HepG2 (cell line): ENCODE results near the gene C22orf39. TPM values are rescaled to one million over a fixed set of nuclear protein-coding genes. Genes with fewer than 3 reads are reported as not detected.

ENCODE experiments used
- DBP ChIP-seq: sonication (generic); formaldehyde crosslinking; IDR thresholded peaks from 2 replicates; pipeline ENCODE4 v1.4.0; 2020; ENCODE audit warnings: missing genetic modification reagents; ENCODE audit errors: not compliant biosample characterization
- ETV6 ChIP-seq: sonication (generic); formaldehyde crosslinking; conservative IDR thresholded peaks from 2 replicates; pipeline ENCODE4 v1.4.0; 2020; ENCODE audit warnings: missing genetic modification reagents
- GTF3A ChIP-seq: sonication (generic); formaldehyde crosslinking; conservative IDR thresholded peaks from 2 replicates; pipeline ENCODE4 v1.4.0; 2020; ENCODE audit warnings: mild to moderate bottlenecking, missing genetic modification reagents
- HOMEZ ChIP-seq: IDR thresholded peaks from 2 replicates; pipeline ENCODE4 v1.6.1; 2016; ENCODE audit warnings: low read depth
- KLF6 ChIP-seq: IDR thresholded peaks from 2 replicates; pipeline ENCODE4 v1.8.0; 2016; ENCODE audit warnings: missing biosample characterization, missing genetic modification reagents
- MLLT10 ChIP-seq: sonication (generic); formaldehyde crosslinking; IDR thresholded peaks from 2 replicates; pipeline ENCODE4 v1.4.0; 2020; ENCODE audit warnings: missing genetic modification reagents
- NAIF1 ChIP-seq: sonication (generic); formaldehyde crosslinking; IDR thresholded peaks from 2 replicates; pipeline ENCODE4 v1.5.0; 2020; ENCODE audit warnings: mild to moderate bottlenecking, missing genetic modification reagents, borderline replicate concordance
- TBX2 ChIP-seq: sonication (generic); formaldehyde crosslinking; IDR thresholded peaks from 2 replicates; pipeline ENCODE4 v1.5.0; 2020; ENCODE audit warnings: missing genetic modification reagents, mild to moderate bottlenecking, borderline replicate concordance
- THAP8 ChIP-seq: sonication (generic); formaldehyde crosslinking; IDR thresholded peaks from 2 replicates; pipeline ENCODE4 v1.5.1; 2020; ENCODE audit warnings: missing genetic modification reagents, mild to moderate bottlenecking, borderline replicate concordance
- YEATS4 ChIP-seq: sonication (generic); formaldehyde crosslinking; IDR thresholded peaks from 2 replicates; pipeline ENCODE4 v1.4.0; 2020; ENCODE audit warnings: missing genetic modification reagents, borderline replicate concordance
- ZNF205 ChIP-seq: IDR thresholded peaks from 2 replicates; pipeline ENCODE4 v1.6.1; 2018; ENCODE audit warnings: missing biosample characterization, missing genetic modification reagents
- ZNF225 ChIP-seq: sonication (generic); formaldehyde crosslinking; IDR thresholded peaks from 2 replicates; pipeline ENCODE4 v1.4.0; 2020; ENCODE audit warnings: mild to moderate bottlenecking, missing genetic modification reagents
- ZNF30 ChIP-seq: sonication (generic); formaldehyde crosslinking; IDR thresholded peaks from 2 replicates; pipeline ENCODE4 v1.5.0; 2020; ENCODE audit warnings: mild to moderate bottlenecking, missing genetic modification reagents
- ZNF335 ChIP-seq: sonication (generic); formaldehyde crosslinking; IDR thresholded peaks from 2 replicates; pipeline ENCODE4 v1.4.0; 2020; ENCODE audit warnings: missing genetic modification reagents
- ZNF484 ChIP-seq: sonication (generic); formaldehyde crosslinking; IDR thresholded peaks from 2 replicates; pipeline ENCODE4 v1.5.1; 2020; ENCODE audit warnings: mild to moderate bottlenecking, low read depth, missing genetic modification reagents, borderline replicate concordance
- ZNF512B ChIP-seq: sonication (generic); formaldehyde crosslinking; IDR thresholded peaks from 2 replicates; pipeline ENCODE4 v1.5.1; 2020; ENCODE audit warnings: missing genetic modification reagents, mild to moderate bottlenecking, borderline replicate concordance
- ZNF589 ChIP-seq: sonication (generic); formaldehyde crosslinking; conservative IDR thresholded peaks from 2 replicates; pipeline ENCODE4 v1.8.0; 2022; ENCODE audit warnings: mild to moderate bottlenecking, moderate library complexity, missing genetic modification reagents
- ZNF615 ChIP-seq: sonication (generic); formaldehyde crosslinking; IDR thresholded peaks from 2 replicates; pipeline ENCODE4 v1.5.0; 2020; ENCODE audit warnings: mild to moderate bottlenecking, missing genetic modification reagents, borderline replicate concordance
- ZNF678 ChIP-seq: sonication (generic); formaldehyde crosslinking; IDR thresholded peaks from 2 replicates; pipeline ENCODE4 v1.4.0; 2020; ENCODE audit warnings: mild to moderate bottlenecking, missing genetic modification reagents
- ZNF75D ChIP-seq: sonication (generic); formaldehyde crosslinking; IDR thresholded peaks from 2 replicates; pipeline ENCODE4 v1.8.1; 2023; ENCODE audit warnings: missing genetic modification reagents, mild to moderate bottlenecking, borderline replicate concordance
- ZNF883 ChIP-seq: sonication (generic); formaldehyde crosslinking; IDR thresholded peaks from 2 replicates; pipeline ENCODE4 v1.5.1; 2020; ENCODE audit warnings: mild to moderate bottlenecking, missing genetic modification reagents; ENCODE audit errors: not compliant biosample characterization
- ZSCAN30 ChIP-seq: sonication (generic); formaldehyde crosslinking; IDR thresholded peaks from 2 replicates; pipeline ENCODE4 v1.5.0; 2020; ENCODE audit warnings: mild to moderate bottlenecking, missing genetic modification reagents
- polyA plus RNA-seq, 8 experiments: library from polyadenylated mRNA; depleted of rRNA in 3 of 8; stranded (reverse) in 7 of 8; unstranded in 1 of 8; fragments of >200 nt; fragmentation: Illumina TruSeq in 4 of 8; extraction: Trizol in 4 of 8; gene quantifications; 2 replicates each; pipeline versions ENCODE4 v1.2.1 to v1.2.3, GENCODE V29; 2011 to 2016; ENCODE audit warnings: low read depth in 4 of 8, missing spikeins in 1 of 8, mixed read lengths in 1 of 8; ENCODE audit not compliant: insufficient read depth in 1 of 8
- total RNA-seq, 5 experiments: library from RNA; depleted of rRNA; stranded (reverse); fragments of >200 nt; fragmentation: Illumina TruSeq; extraction: Trizol; gene quantifications; 2 replicates each; pipeline ENCODE4 v1.2.3, GENCODE V29; 2016; ENCODE audit warnings: low read depth in 1 of 5

The C22orf39 gene
- total and polyA plus RNA-seq, 2 of the 13 experiments (the other 11 are each of a cell fraction or from before 2014, with no cell fraction given): 23.4 to 26.4 TPM

GRCh38 chr22:19479355-19480172 lies 32.1 kb upstream of the C22orf39 start, which contains the start of gene CDC45 (continued):
- TF ChIP-seq DBP (CRISPR knock-in tag): no peak
- TF ChIP-seq ZNF589 (CRISPR knock-in tag): no peak
- TF ChIP-seq ZNF883 (CRISPR knock-in tag): no peak
- TF ChIP-seq ZNF484 (CRISPR knock-in tag): no peak
- TF ChIP-seq ZNF615 (CRISPR knock-in tag): no peak
- no peak for TF ChIP-seq ZSCAN30 (CRISPR knock-in tag)
- no peak for TF ChIP-seq ZNF30 (CRISPR knock-in tag)
- no peak for TF ChIP-seq MLLT10 (CRISPR knock-in tag)
- TF ChIP-seq KLF6 (CRISPR knock-in tag): no peak
- TF ChIP-seq ZNF205 (CRISPR knock-in tag): no peak
- peak; percentile 50; the same call in 1 of the 2 replicates for TF ChIP-seq ZNF225 (CRISPR knock-in tag)
- no peak for TF ChIP-seq NAIF1 (CRISPR knock-in tag)
- no peak for TF ChIP-seq GTF3A (CRISPR knock-in tag)
- no peak for TF ChIP-seq ETV6 (CRISPR knock-in tag)
- no peak for TF ChIP-seq ZNF512B
- no peak; the same call in 1 of the 2 replicates for TF ChIP-seq ZNF335 (CRISPR knock-in tag)
- TF ChIP-seq ZNF75D: no peak
- no peak for TF ChIP-seq HOMEZ (CRISPR knock-in tag)
- no peak; the same call in 1 of the 2 replicates for TF ChIP-seq ZNF678
- no peak for TF ChIP-seq THAP8 (CRISPR knock-in tag)
- TF ChIP-seq YEATS4 (CRISPR knock-in tag): 0 out of 2 replicates have a peak, but pooled peaks have one; percentile 4
- peak; percentile 47; the same call in 1 of the 2 replicates for TF ChIP-seq TBX2
